ENCODE data around the gene SLC44A1.

GRCh38 chr9:105399117-105399516 lies 154.7 kb downstream of the SLC44A1 start:
- TF ChIP-seq TAF1 (CRISPR knock-in tag; IDR thresholded peaks at IDR 0.05) (no peak), MAX (IDR thresholded peaks at IDR 0.05) (no peak), TRIM24 (CRISPR knock-in tag; IDR thresholded peaks at IDR 0.05) (no peak), MTA3 (CRISPR knock-in tag; IDR thresholded peaks at IDR 0.05) (no peak), TEAD2 (CRISPR knock-in tag; IDR thresholded peaks at IDR 0.05) (no peak), CTCF (CRISPR knock-in tag; IDR thresholded peaks at IDR 0.05) (no peak), PRDM10 (CRISPR knock-in tag; IDR thresholded peaks at IDR 0.05; ENCODE audit: low read depth) (no peak), MAFK (conservative IDR thresholded peaks at IDR 0.05 in 1 of 2, IDR thresholded peaks at IDR 0.05 in 1 of 2; ENCODE audit: low read length in 2 of 2) (no peak), ZNF317 (CRISPR knock-in tag; IDR thresholded peaks at IDR 0.05) (no peak), ZNF672 (CRISPR knock-in tag; IDR thresholded peaks at IDR 0.05) (no peak), HNF4A (CRISPR knock-in tag; IDR thresholded peaks at IDR 0.05) (no peak), PCBP2 (optimal IDR thresholded peaks at IDR 0.05; ENCODE audit: low read depth, low read length, poor library complexity, severe bottlenecking) (no peak), SMARCC2 (IDR thresholded peaks at IDR 0.05) (no peak), FOXA1 (IDR thresholded peaks at IDR 0.05) (no peak), FOXA1 (CRISPR knock-in tag; IDR thresholded peaks at IDR 0.05) (no peak)
